Measurements from ENCODE around the gene MEGF11.

The MEGF11 gene

GRCh38 chr15:66101715-66102395 lies 151.7 kb downstream of the MEGF11 start:
- FAIRE-seq (peak; percentile 78), DNase-seq (ENCODE audit: insufficient read length, low spot score) (peak; percentile 73)
- no peak for TF ChIP-seq CTCF (IDR thresholded peaks at IDR 0.05; ENCODE audit: insufficient read depth, missing control alignments)

- TF ChIP-seq CTCF (IDR thresholded peaks at IDR 0.05; ENCODE audit: insufficient read depth, missing control alignments) = no peak
- DNase-seq (ENCODE audit: insufficient read length, low spot score) (no peak), FAIRE-seq (no peak)
Observed at GRCh38 chr15:66100761-66101160, 152.8 kb downstream of the MEGF11 start.

GRCh38 chr15:66099950-66100671 lies 153.4 kb downstream of the MEGF11 start:
- FAIRE-seq (no peak), DNase-seq (ENCODE audit: insufficient read length, low spot score) (no peak)
- TF ChIP-seq CTCF (IDR thresholded peaks at IDR 0.05; ENCODE audit: insufficient read depth, missing control alignments) = no peak

- DNase-seq (ENCODE audit: insufficient read length, low spot score) (no peak), FAIRE-seq (no peak)
- TF ChIP-seq CTCF (IDR thresholded peaks at IDR 0.05; ENCODE audit: insufficient read depth, missing control alignments) = no peak
Observed at GRCh38 chr15:66098022-66098363, 155.6 kb downstream of the MEGF11 start.

- TF ChIP-seq CTCF (IDR thresholded peaks at IDR 0.05; ENCODE audit: insufficient read depth, missing control alignments) = no peak
- no peak for DNase-seq (ENCODE audit: insufficient read length, low spot score)
- FAIRE-seq = no peak
Observed at GRCh38 chr15:66097151-66098021, 156.2 kb downstream of the MEGF11 start.

GRCh38 chr15:66096688-66097058 lies 156.9 kb downstream of the MEGF11 start:
- no peak for TF ChIP-seq CTCF (IDR thresholded peaks at IDR 0.05; ENCODE audit: insufficient read depth, missing control alignments)
- DNase-seq (ENCODE audit: insufficient read length, low spot score) = no peak
- FAIRE-seq = no peak

Data from D721Med (cell line).